ENCODE measurements around the gene ZNF784. TPM values are rescaled to one million over a fixed set of nuclear protein-coding genes. Genes with fewer than 3 reads are reported as not detected.
A peak's percentile ranks its signal among the peaks of the same experiment; 100 is the strongest.

ZNF784 gene
- total and polyA plus RNA-seq, 2 of the 13 experiments (the other 11 are each of a cell fraction or from before 2014, with no cell fraction given) = 4.1 to 4.2 TPM

- TF ChIP-seq KIAA2018 (CRISPR knock-in tag; IDR thresholded peaks at IDR 0.05; ENCODE audit: borderline replicate concordance) (no peak), SCMH1 (CRISPR knock-in tag; IDR thresholded peaks at IDR 0.05; ENCODE audit: borderline replicate concordance) (no peak), ZNF101 (CRISPR knock-in tag; IDR thresholded peaks at IDR 0.05; ENCODE audit: borderline replicate concordance, low read depth) (no peak), STAG1 (CRISPR knock-in tag; IDR thresholded peaks at IDR 0.05) (no peak), TBP (CRISPR knock-in tag; IDR thresholded peaks at IDR 0.05) (no peak), KAT8 (CRISPR knock-in tag; IDR thresholded peaks at IDR 0.05) (no peak), ZSCAN29 (CRISPR knock-in tag; conservative IDR thresholded peaks at IDR 0.05) (no peak), RAD21 (CRISPR knock-in tag; IDR thresholded peaks at IDR 0.05) (no peak), MLLT10 (CRISPR knock-in tag; IDR thresholded peaks at IDR 0.05) (no peak), FOXA3 (CRISPR knock-in tag; IDR thresholded peaks at IDR 0.05) (no peak), ARID5B (CRISPR knock-in tag; IDR thresholded peaks at IDR 0.05) (no peak), SNAPC2 (CRISPR knock-in tag; IDR thresholded peaks at IDR 0.05) (no peak), ZNF7 (CRISPR knock-in tag; IDR thresholded peaks at IDR 0.05) (no peak), HCFC1 (IDR thresholded peaks at IDR 0.05; ENCODE audit: low read depth, low read length) (peak; percentile 35; the same call in 1 of the 2 replicates), ZNF878 (CRISPR knock-in tag; IDR thresholded peaks at IDR 0.05) (no peak), ZNF558 (CRISPR knock-in tag; IDR thresholded peaks at IDR 0.05; ENCODE audit: borderline replicate concordance) (no peak)
Observed at GRCh38 chr19:55624109-55625003, at the start of gene ZNF784 (continued).

All from HepG2 (cell line).